Measurements from ENCODE around the gene URGCP. TPM values are rescaled to one million over a fixed set of nuclear protein-coding genes. Genes with fewer than 3 reads are reported as not detected.

The URGCP gene
- total and polyA plus RNA-seq, 2 experiments from 2014 or later, result 28.3 to 40.2 TPM

- no peaks in the 10 kb centered on the region for H3K4me1 ChIP-seq (ENCODE audit: low read depth)
- H3K27me3 ChIP-seq, result peaks cover 3% of the 10 kb centered on the region
- no peak for DNase-seq (ENCODE audit: low read depth in 1 of 2, low spot score in 1 of 2)
- peak overlapping the region; percentile 86 for H3K27ac ChIP-seq
- H3K4me3 ChIP-seq, result peak overlapping the region; percentile 46
- H3K36me3 ChIP-seq, result no peaks in the 10 kb centered on the region
- TF ChIP-seq CTCF (IDR thresholded peaks at IDR 0.05; ENCODE audit: low read depth, low read length), result peak; percentile 17
- no peaks in the 10 kb centered on the region for H3K9me3 ChIP-seq (ENCODE audit: low read depth)
Measured at GRCh38 chr7:43926798-43927123, 20.4 kb upstream of the URGCP start.

GRCh38 chr7:43925984-43926797 lies 19.8 kb upstream of the URGCP start, which contains the start of gene UBE2D4:
Gene UBE2D4, plus strand, starts transcription at chr7:43926436. Its CDS starts 97 bp downstream, at chr7:43926533.
- no peaks in the 10 kb centered on the region for H3K9me3 ChIP-seq (ENCODE audit: low read depth)
- peak; percentile 70 to 82 for DNase-seq (ENCODE audit: low read depth in 1 of 2, low spot score in 1 of 2)
- peak within 1 kb of the TSS; percentile 46 for H3K4me3 ChIP-seq
- H3K27me3 ChIP-seq, result peaks cover 3% of the 10 kb centered on the region
- no peaks in the 10 kb centered on the region for H3K4me1 ChIP-seq (ENCODE audit: low read depth)
- no peak for TF ChIP-seq CTCF (IDR thresholded peaks at IDR 0.05; ENCODE audit: low read depth, low read length)
- peak within 1 kb of the TSS; percentile 86 for H3K27ac ChIP-seq
- no peaks in the 10 kb centered on the region for H3K36me3 ChIP-seq

- no peak for DNase-seq (ENCODE audit: low read depth in 1 of 2, low spot score in 1 of 2)
- H3K4me3 ChIP-seq, result no peak overlapping the region
- no peak overlapping the region for H3K27ac ChIP-seq
- H3K27me3 ChIP-seq, result no peaks in the 10 kb centered on the region
- H3K36me3 ChIP-seq, result no peaks in the 10 kb centered on the region
- no peak for TF ChIP-seq CTCF (IDR thresholded peaks at IDR 0.05; ENCODE audit: low read depth, low read length)
- no peaks in the 10 kb centered on the region for H3K4me1 ChIP-seq (ENCODE audit: low read depth)
- H3K9me3 ChIP-seq (ENCODE audit: low read depth), result no peaks in the 10 kb centered on the region
Measured at GRCh38 chr7:43922726-43923125, 16.3 kb upstream of the URGCP start.

GRCh38 chr7:43921423-43921822 lies 15.0 kb upstream of the URGCP start:
- Histone ChIP-seq H3K27ac (no peak overlapping the region), H3K27me3 (no peaks in the 10 kb centered on the region), H3K9me3 (ENCODE audit: low read depth) (no peaks in the 10 kb centered on the region), H3K4me1 (ENCODE audit: low read depth) (no peaks in the 10 kb centered on the region), H3K4me3 (no peak overlapping the region), H3K36me3 (no peaks in the 10 kb centered on the region)
- no peak for TF ChIP-seq CTCF (IDR thresholded peaks at IDR 0.05; ENCODE audit: low read depth, low read length)
- no peak for DNase-seq (ENCODE audit: low read depth in 1 of 2, low spot score in 1 of 2)

GRCh38 chr7:43915907-43916306 lies 9.5 kb upstream of the URGCP start:
- Histone ChIP-seq H3K4me1 (ENCODE audit: low read depth) (no peaks in the 10 kb centered on the region), H3K36me3 (no peaks in the 10 kb centered on the region), H3K27me3 (no peaks in the 10 kb centered on the region), H3K27ac (no peak overlapping the region), H3K9me3 (ENCODE audit: low read depth) (no peaks in the 10 kb centered on the region), H3K4me3 (no peak overlapping the region)
- no peak for DNase-seq (ENCODE audit: low read depth in 1 of 2, low spot score in 1 of 2)
- no peak for TF ChIP-seq CTCF (IDR thresholded peaks at IDR 0.05; ENCODE audit: low read depth, low read length)
